Hepatocyte (in vitro differentiated cells): ENCODE data around the gene PHF21B. TPM values are rescaled to one million over a fixed set of nuclear protein-coding genes. Genes with fewer than 3 reads are reported as not detected.

Experiments
- DNase-seq: peaks from one replicate; pipeline ENCODE4 v3.0.0-alpha.2; 2016; ENCODE audit warnings: low spot score
- H2AFZ ChIP-seq: fragments of 200-600 bp; sonication (generic); 2 replicates; pipeline ENCODE4 v1.6.0; 2016; ENCODE audit warnings: antibody characterized with exemption, mild to moderate bottlenecking
- H3K27ac ChIP-seq: fragments of 200-600 bp; sonication (generic); 2 replicates; pipeline ENCODE4 v1.5.1; 2016; ENCODE audit warnings: mild to moderate bottlenecking
- H3K27me3 ChIP-seq: fragments of 200-600 bp; sonication (generic); 2 replicates; pipeline ENCODE4 v1.6.1; 2016
- H3K36me3 ChIP-seq: fragments of 200-600 bp; sonication (generic); replicated peaks from 2 replicates; pipeline ENCODE4 v1.5.1; 2016; ENCODE audit warnings: low read depth; ENCODE audit not compliant: insufficient read depth
- H3K4me1 ChIP-seq: fragments of 200-600 bp; sonication (generic); 2 replicates; pipeline ENCODE4 v1.5.1; 2016; ENCODE audit warnings: mild to moderate bottlenecking, moderate library complexity; ENCODE audit not compliant: insufficient read depth
- H3K4me2 ChIP-seq: fragments of 200-600 bp; sonication (generic); 2 replicates; pipeline ENCODE4 v1.6.0; 2016
- H3K4me3 ChIP-seq: fragments of 200-600 bp; sonication (generic); 2 replicates; pipeline ENCODE4 v1.5.1; 2016; ENCODE audit warnings: mild to moderate bottlenecking
- H3K79me2 ChIP-seq: fragments of 200-600 bp; sonication (generic); 2 replicates; pipeline ENCODE4 v1.6.0; 2017; ENCODE audit warnings: mild to moderate bottlenecking
- H3K9me2 ChIP-seq: fragments of 200-600 bp; sonication (generic); replicated peaks from 2 replicates; pipeline ENCODE4 v1.6.0; 2017; ENCODE audit warnings: mild to moderate bottlenecking; ENCODE audit not compliant: insufficient read depth
- H3K9me3 ChIP-seq: fragments of 200-600 bp; sonication (generic); 2 replicates; pipeline ENCODE4 v1.5.1; 2016; ENCODE audit warnings: low read depth, mild to moderate bottlenecking
- H4K20me1 ChIP-seq: fragments of 200-600 bp; sonication (generic); 2 replicates; pipeline ENCODE4 v1.6.0; 2016; ENCODE audit warnings: mild to moderate bottlenecking; ENCODE audit not compliant: insufficient read depth, poor library complexity, severe bottlenecking
- EZH2 ChIP-seq: fragments of 200-600 bp; sonication (generic); IDR thresholded peaks from 2 replicates; pipeline ENCODE4 v1.6.1; 2016; ENCODE audit warnings: antibody characterized with exemption, mild to moderate bottlenecking, borderline replicate concordance
- EZH2phosphoT487 ChIP-seq: fragments of 200-600 bp; sonication (generic); IDR thresholded peaks from one replicate; pipeline ENCODE4 v1.6.1; 2018; ENCODE audit warnings: antibody characterized with exemption, mild to moderate bottlenecking, low read depth, moderate library complexity; ENCODE audit not compliant: unreplicated experiment, severe bottlenecking
- WGBS: methylation state at CpG from one replicate; pipeline ENCODE4 v1.1.6; 2016; ENCODE audit warnings: low lambda C conversion rate; ENCODE audit errors: missing lambda C conversion rate; 5-methylcytosine and 5-hydroxymethylcytosine counted together
- polyA plus RNA-seq: library from polyadenylated mRNA; unstranded; fragments of >200 nt; fragmentation: Nextera tagmentation; extraction: Ambion mirVana; gene quantifications from 2 replicates; pipeline ENCODE4 v1.2.1, GENCODE V29; 2016
- total RNA-seq: library from RNA; depleted of rRNA; stranded (reverse); fragments of >200 nt; gene quantifications from 2 replicates; pipeline ENCODE4 v1.2.3, GENCODE V29; 2014
- TF ChIP-seq, protein P1 (sequence below): fragments of 200-600 bp; sonication (generic); IDR thresholded peaks from 2 replicates; pipeline ENCODE4 v1.5.1; 2016; ENCODE audit warnings: antibody characterized with exemption, mild to moderate bottlenecking; ENCODE audit not compliant: poor library complexity

The PHF21B gene
- total and polyA plus RNA-seq, 2 experiments from 2014 or later: 0.86 to 1.9 TPM

DNA sequence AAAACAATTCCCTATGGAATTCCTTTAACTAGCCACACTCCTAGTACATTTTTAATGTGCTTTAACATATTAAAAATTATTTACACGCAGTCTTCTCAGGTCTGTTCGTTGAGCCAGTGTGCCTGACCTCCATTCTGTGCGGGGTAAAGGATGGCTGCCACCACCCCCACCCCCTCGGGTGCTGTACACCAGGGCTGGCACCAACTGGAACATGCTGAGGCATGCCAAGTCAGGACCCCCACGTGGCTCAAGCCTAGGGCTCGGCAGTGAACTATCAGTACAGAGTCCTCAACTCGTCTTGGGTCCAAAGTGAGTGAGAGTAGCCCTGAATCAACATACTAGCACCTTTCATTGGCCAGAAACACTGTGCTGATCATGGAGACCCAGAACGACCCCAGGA is 32.5 kb upstream of the PHF21B start:
- Histone ChIP-seq H3K27ac (no peak overlapping the region), H3K9me3 (no peaks in the 10 kb centered on the region), H3K36me3 (no peaks in the 10 kb centered on the region), H3K27me3 (no peaks in the 10 kb centered on the region), H3K79me2 (no peaks in the 10 kb centered on the region), H3K4me3 (no peak overlapping the region), H3K4me2 (no peak overlapping the region), H3K9me2 (no peaks in the 10 kb centered on the region), H4K20me1 (no peaks in the 10 kb centered on the region), H3K4me1 (no peaks in the 10 kb centered on the region), H2AFZ (no peak overlapping the region)
- 77% methylated on average over 8 of the region's 8 CpGs for WGBS
- no peak for TF ChIP-seq EZH2
- TF ChIP-seq EZH2phosphoT487: no peak
- TF ChIP-seq, protein P1, sequence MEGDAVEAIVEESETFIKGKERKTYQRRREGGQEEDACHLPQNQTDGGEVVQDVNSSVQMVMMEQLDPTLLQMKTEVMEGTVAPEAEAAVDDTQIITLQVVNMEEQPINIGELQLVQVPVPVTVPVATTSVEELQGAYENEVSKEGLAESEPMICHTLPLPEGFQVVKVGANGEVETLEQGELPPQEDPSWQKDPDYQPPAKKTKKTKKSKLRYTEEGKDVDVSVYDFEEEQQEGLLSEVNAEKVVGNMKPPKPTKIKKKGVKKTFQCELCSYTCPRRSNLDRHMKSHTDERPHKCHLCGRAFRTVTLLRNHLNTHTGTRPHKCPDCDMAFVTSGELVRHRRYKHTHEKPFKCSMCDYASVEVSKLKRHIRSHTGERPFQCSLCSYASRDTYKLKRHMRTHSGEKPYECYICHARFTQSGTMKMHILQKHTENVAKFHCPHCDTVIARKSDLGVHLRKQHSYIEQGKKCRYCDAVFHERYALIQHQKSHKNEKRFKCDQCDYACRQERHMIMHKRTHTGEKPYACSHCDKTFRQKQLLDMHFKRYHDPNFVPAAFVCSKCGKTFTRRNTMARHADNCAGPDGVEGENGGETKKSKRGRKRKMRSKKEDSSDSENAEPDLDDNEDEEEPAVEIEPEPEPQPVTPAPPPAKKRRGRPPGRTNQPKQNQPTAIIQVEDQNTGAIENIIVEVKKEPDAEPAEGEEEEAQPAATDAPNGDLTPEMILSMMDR: no peak
- DNase-seq: no peak

DNA sequence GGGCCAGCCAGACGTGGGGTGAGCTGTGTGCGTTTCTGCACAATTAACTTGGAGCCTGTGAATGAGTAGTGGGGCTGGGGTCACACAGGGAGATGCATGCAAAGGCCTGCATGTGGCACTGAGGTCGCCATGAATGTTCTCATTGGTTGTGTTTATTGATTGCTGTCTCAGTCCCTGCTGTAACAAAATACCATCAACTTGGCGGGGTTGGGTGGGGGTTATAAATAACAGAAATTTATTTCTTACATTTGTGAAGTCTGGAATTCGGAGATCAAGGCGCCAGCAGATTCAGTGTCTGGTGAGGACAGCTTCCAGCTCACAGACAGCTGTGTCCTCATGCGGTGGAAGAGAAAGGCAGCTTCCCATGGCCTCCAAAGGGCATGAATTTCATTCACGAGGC is 29.3 kb upstream of the PHF21B start:
- no peaks in the 10 kb centered on the region for H3K79me2 ChIP-seq
- H3K27me3 ChIP-seq: peaks cover under 1% of the 10 kb centered on the region
- H2AFZ ChIP-seq: no peak overlapping the region
- no peaks in the 10 kb centered on the region for H3K36me3 ChIP-seq
- 85% methylated on average over 8 of the region's 8 CpGs for WGBS
- TF ChIP-seq EZH2phosphoT487: no peak
- no peak for TF ChIP-seq EZH2
- TF ChIP-seq, protein P1: no peak
- H3K4me3 ChIP-seq: no peak overlapping the region
- H3K4me1 ChIP-seq: no peaks in the 10 kb centered on the region
- no peak for DNase-seq
- H3K9me2 ChIP-seq: no peaks in the 10 kb centered on the region
- no peak overlapping the region for H3K27ac ChIP-seq
- no peaks in the 10 kb centered on the region for H4K20me1 ChIP-seq
- no peaks in the 10 kb centered on the region for H3K9me3 ChIP-seq
- no peak overlapping the region for H3K4me2 ChIP-seq

DNA sequence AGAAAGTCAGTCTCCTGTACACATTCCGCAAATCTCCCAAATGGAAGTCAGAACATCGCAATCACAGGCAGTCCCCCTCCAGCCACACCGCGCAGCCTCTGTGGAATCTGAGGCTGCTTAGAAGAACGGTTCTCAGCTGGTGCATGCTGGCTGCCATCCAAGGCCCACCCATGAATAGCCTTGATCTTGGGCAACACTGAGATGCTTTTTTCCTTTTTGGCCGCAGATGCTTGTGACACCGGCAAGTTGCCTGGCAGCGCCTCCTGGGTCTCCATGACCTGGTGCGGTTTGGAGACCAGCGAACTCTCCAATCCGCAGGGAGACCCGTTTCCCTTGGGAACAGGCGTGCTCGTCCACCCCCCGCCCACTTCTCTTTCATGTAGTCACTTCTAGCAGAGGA is 26.3 kb upstream of the PHF21B start:
- H3K9me2 ChIP-seq: no peaks in the 10 kb centered on the region

More for the DNA sequence above, 26.3 kb upstream of the PHF21B start:
- H3K79me2 ChIP-seq: no peaks in the 10 kb centered on the region
- TF ChIP-seq EZH2 (no peak), EZH2phosphoT487 (no peak)
- TF ChIP-seq, protein P1: no peak
- no peak overlapping the region for H3K4me2 ChIP-seq
- no peaks in the 10 kb centered on the region for H3K9me3 ChIP-seq
- peaks cover 8% of the 10 kb centered on the region for H3K27me3 ChIP-seq
- H4K20me1 ChIP-seq: no peaks in the 10 kb centered on the region
- H3K4me1 ChIP-seq: no peaks in the 10 kb centered on the region
- H3K27ac ChIP-seq: no peak overlapping the region
- no peak overlapping the region for H2AFZ ChIP-seq
- 87% methylated on average over 15 of the region's 15 CpGs for WGBS
- DNase-seq: peak; percentile 28
- H3K4me3 ChIP-seq: no peak overlapping the region
- H3K36me3 ChIP-seq: no peaks in the 10 kb centered on the region
